ENCODE results near the gene C9. TPM values are rescaled to one million over a fixed set of nuclear protein-coding genes. Genes with fewer than 3 reads are reported as not detected.
"Not testable (repeated sequence)": the region's sequence is repeated elsewhere in the genome, so short reads cannot be mapped to it uniquely, and the experiment has no call there.

C9 gene
- total RNA-seq, 4 donors from 2014 or later: not detected

DNA sequence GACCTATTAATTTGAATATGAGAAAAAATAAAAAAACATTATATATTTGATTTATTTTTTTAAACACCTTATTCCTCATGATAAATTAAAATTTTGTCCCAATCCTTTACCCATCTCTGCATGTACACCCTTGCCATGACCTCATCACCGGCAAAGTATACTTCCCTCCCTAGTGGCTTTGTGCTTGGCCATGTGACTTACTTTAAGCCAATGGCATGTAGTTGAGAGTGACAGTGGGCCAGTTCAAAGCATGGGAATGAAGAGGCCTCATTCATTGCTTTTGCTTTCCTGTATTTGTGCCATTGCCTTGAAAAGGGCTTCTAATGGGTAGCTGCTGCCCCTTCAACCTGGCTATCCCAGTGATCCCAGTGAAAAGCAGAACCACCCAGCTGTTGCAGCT, 31.2 kb downstream of the C9 start:
- H3K4me3 ChIP-seq: no peak overlapping the region
- TF ChIP-seq, protein P1, sequence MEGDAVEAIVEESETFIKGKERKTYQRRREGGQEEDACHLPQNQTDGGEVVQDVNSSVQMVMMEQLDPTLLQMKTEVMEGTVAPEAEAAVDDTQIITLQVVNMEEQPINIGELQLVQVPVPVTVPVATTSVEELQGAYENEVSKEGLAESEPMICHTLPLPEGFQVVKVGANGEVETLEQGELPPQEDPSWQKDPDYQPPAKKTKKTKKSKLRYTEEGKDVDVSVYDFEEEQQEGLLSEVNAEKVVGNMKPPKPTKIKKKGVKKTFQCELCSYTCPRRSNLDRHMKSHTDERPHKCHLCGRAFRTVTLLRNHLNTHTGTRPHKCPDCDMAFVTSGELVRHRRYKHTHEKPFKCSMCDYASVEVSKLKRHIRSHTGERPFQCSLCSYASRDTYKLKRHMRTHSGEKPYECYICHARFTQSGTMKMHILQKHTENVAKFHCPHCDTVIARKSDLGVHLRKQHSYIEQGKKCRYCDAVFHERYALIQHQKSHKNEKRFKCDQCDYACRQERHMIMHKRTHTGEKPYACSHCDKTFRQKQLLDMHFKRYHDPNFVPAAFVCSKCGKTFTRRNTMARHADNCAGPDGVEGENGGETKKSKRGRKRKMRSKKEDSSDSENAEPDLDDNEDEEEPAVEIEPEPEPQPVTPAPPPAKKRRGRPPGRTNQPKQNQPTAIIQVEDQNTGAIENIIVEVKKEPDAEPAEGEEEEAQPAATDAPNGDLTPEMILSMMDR (IDR thresholded peaks at IDR 0.05): no peak
- no peak for TF ChIP-seq POLR2A (IDR thresholded peaks at IDR 0.05)
- no peak for DNase-seq
- no peaks in the 10 kb centered on the region for H3K9me3 ChIP-seq
- H3K27me3 ChIP-seq: no peaks in the 10 kb centered on the region
- H3K4me1 ChIP-seq: no peaks in the 10 kb centered on the region
- WGBS, 2 donors: 95 to 96% methylated on average over 1 of the region's 1 CpG
- H3K36me3 ChIP-seq: no peaks in the 10 kb centered on the region
- H3K27ac ChIP-seq: no peak overlapping the region
- intact Hi-C loops (cut with DNase I): no loop called here

DNA sequence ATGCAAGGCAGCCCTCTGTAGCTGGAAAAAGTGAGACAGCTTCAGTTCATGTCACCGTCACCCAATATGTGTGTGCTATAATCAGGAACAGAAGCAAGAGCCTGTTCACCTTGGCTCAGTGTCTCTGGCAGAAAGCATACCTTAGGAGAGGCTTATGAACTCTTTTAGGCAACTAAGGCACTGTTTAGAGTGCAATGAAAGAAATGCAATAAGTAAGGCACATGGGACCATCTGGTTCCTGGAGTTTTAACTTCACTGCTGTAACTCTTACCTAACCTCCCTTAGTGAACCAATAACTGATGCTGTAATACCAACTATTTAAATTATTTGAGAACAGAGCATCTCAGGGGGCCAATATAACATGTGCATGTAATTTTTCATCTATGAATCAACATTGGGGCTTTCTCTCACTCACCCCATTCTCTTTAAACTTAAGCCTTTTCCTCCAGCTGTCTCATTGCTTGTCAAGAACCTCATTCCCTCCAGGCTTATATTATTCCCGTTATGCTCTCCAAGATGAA, 32.4 kb downstream of the C9 start:
- WGBS, 2 donors: 61 to 70% methylated on average over 2 of the region's 2 CpGs
- H3K27ac ChIP-seq: no peak overlapping the region

DNA sequence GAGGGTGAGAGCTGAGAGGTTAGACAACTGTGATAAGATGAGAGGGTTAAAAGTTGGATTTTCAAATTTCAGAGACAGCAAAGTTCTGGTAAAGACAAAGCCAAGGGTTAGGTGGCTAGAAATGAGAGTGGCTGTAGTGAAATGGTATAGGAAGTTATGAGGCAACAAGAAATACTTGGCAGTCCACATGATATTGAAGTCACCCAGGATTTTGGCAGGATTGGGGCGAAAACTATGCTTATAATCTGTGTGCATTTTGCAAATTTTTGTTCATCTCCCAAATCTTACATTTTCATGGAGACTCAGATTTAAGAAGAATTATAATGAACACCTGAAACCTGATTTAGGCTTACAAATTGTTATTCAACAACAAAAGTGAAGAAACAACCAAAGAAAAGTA, 35.6 kb downstream of the C9 start:
- no peak for TF ChIP-seq POLR2A (IDR thresholded peaks at IDR 0.05)
- TF ChIP-seq, protein P1 (IDR thresholded peaks at IDR 0.05): no peak
- DNase-seq: no peak
- H3K27me3 ChIP-seq: no peaks in the 10 kb centered on the region
- no peaks in the 10 kb centered on the region for H3K4me1 ChIP-seq
- no peaks in the 10 kb centered on the region for H3K36me3 ChIP-seq
- H3K4me3 ChIP-seq: no peak overlapping the region
- intact Hi-C loops (cut with DNase I): no loop called here
- H3K27ac ChIP-seq: no peak overlapping the region
- WGBS, 2 donors: 80 to 89% methylated on average over 1 of the region's 1 CpG
- no peaks in the 10 kb centered on the region for H3K9me3 ChIP-seq

More for the DNA sequence above, 32.4 kb downstream of the C9 start:
- TF ChIP-seq, protein P1 (IDR thresholded peaks at IDR 0.05): no peak
- no peak for TF ChIP-seq POLR2A (IDR thresholded peaks at IDR 0.05)
- no peak for DNase-seq
- Histone ChIP-seq H3K27me3 (no peaks in the 10 kb centered on the region), H3K4me1 (no peaks in the 10 kb centered on the region), H3K36me3 (no peaks in the 10 kb centered on the region), H3K9me3 (no peaks in the 10 kb centered on the region), H3K4me3 (no peak overlapping the region)
- intact Hi-C loops (cut with DNase I): no loop called here

DNA sequence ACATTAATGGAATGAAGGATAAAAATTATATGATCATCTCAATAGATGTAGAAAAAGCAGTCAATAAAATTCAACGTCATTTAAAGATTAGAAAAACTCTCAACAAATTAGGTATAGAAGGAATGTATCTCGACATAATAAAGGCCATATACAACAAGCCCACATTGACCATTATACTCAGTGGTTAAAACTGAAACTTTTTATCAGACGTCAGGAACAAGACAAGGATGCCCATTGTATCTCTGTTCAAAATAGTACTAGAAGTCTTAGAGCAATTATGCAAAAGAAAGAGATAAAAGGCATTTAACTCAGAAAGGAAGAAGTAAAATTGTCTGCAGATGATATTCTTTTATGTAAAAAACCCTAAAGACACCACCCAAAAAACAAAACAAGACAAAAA, 40.8 kb downstream of the C9 start:
- DNase-seq: no peak
- no peaks in the 10 kb centered on the region for H3K27me3 ChIP-seq
- H3K4me1 ChIP-seq: no peaks in the 10 kb centered on the region
- no peaks in the 10 kb centered on the region for H3K36me3 ChIP-seq
- H3K9me3 ChIP-seq: no peaks in the 10 kb centered on the region
- WGBS, 2 donors: 66 to 81% methylated on average over 3 of the region's 3 CpGs
- intact Hi-C loops (cut with DNase I): no loop called here
- H3K4me3 ChIP-seq: no peak overlapping the region
- TF ChIP-seq, protein P1 (IDR thresholded peaks at IDR 0.05): no peak
- TF ChIP-seq POLR2A (IDR thresholded peaks at IDR 0.05): no peak
- no peak overlapping the region for H3K27ac ChIP-seq

DNA sequence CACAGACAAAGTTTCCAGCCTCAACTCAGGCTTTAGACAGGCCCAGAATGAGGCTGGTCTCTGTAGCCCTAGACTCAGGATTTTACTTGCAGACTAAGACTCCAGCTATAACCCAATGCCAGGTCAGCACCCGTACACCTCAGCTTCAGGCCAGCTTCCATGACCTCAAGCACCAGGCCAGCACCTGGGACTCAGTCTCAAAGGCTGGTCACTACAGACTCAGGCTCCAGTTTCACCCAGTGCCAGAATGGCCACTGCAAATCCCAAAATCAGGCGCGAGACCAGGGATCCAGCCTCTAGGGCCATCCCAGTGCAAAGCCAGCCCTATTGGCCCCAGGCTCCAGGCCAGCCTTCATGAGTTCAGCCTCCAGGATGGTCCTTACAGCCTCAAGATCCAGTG, 44.9 kb downstream of the C9 start:
- DNase-seq: no peak
- Histone ChIP-seq H3K4me3 (no peak overlapping the region), H3K27ac (no peak overlapping the region), H3K27me3 (no peaks in the 10 kb centered on the region), H3K9me3 (no peaks in the 10 kb centered on the region), H3K4me1 (no peaks in the 10 kb centered on the region), H3K36me3 (no peaks in the 10 kb centered on the region)
- 83 to 94% methylated on average over 1 to 2 of the region's 3 CpGs for WGBS, 2 donors
- TF ChIP-seq POLR2A (IDR thresholded peaks at IDR 0.05): no peak
- intact Hi-C loops (cut with DNase I): no loop called here

DNA sequence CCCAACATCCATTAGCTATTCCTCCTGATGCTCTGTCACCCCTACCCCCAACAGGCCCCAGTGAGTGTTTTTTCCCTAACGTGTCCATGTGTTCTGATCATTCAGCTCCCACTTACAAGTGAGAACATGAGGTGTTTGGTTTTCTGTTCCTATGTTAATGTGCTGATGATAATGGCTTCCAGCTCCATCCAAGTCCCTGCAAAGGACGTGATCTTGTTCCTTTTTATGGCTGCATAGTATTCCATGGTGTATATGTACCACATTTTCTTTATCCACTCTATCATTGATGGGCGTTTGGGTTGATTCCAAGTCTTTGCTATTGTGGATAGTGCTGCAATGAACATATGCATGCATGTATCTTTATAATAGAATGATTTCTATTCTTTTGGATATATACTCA, 47.8 kb downstream of the C9 start:
- 79 to 87% methylated on average over 3 of the region's 3 CpGs for WGBS, 2 donors
- H3K27ac ChIP-seq; H3K27me3 ChIP-seq; H3K36me3 ChIP-seq; H3K4me1 ChIP-seq; H3K4me3 ChIP-seq; intact Hi-C loops (cut with DNase I); DNase-seq; H3K9me3 ChIP-seq: not testable (repeated sequence)
